Measurements from ENCODE around the gene ABLIM2.

Gene ABLIM2

GRCh38 chr4:8198206-8198905, 39.7 kb upstream of the ABLIM2 start:
- DNase-seq (ENCODE audit: low read depth) = no peak
- no peak for TF ChIP-seq CTCF (IDR thresholded peaks at IDR 0.05; ENCODE audit: insufficient read depth, low read depth, low read length, missing control alignments)
- H3K4me3 ChIP-seq (ENCODE audit: low read depth, low read length) = no peak overlapping the region

GRCh38 chr4:8197521-8197920, 38.9 kb upstream of the ABLIM2 start:
- DNase-seq (ENCODE audit: low read depth) = no peak
- H3K4me3 ChIP-seq (ENCODE audit: low read depth, low read length) = no peak overlapping the region
- TF ChIP-seq CTCF (IDR thresholded peaks at IDR 0.05; ENCODE audit: insufficient read depth, low read depth, low read length, missing control alignments) = no peak

- no peak overlapping the region for H3K4me3 ChIP-seq (ENCODE audit: low read depth, low read length)
- TF ChIP-seq CTCF (IDR thresholded peaks at IDR 0.05; ENCODE audit: insufficient read depth, low read depth, low read length, missing control alignments) = no peak
- DNase-seq (ENCODE audit: low read depth) = no peak
These were observed 37.3 kb upstream of the ABLIM2 start for GRCh38 chr4:8195841-8196458.

GRCh38 chr4:8195431-8195830, 36.8 kb upstream of the ABLIM2 start:
- no peak overlapping the region for H3K4me3 ChIP-seq (ENCODE audit: low read depth, low read length)
- DNase-seq (ENCODE audit: low read depth) = peak; percentile 16
- TF ChIP-seq CTCF (IDR thresholded peaks at IDR 0.05; ENCODE audit: insufficient read depth, low read depth, low read length, missing control alignments) = no peak

GRCh38 chr4:8194306-8195242, 36.0 kb upstream of the ABLIM2 start:
- TF ChIP-seq CTCF (IDR thresholded peaks at IDR 0.05; ENCODE audit: insufficient read depth, low read depth, low read length, missing control alignments) = no peak
- H3K4me3 ChIP-seq (ENCODE audit: low read depth, low read length) = no peak overlapping the region
- DNase-seq (ENCODE audit: low read depth) = no peak

- no peak overlapping the region for H3K4me3 ChIP-seq (ENCODE audit: low read depth, low read length)
- peak; percentile 27 for TF ChIP-seq CTCF (IDR thresholded peaks at IDR 0.05; ENCODE audit: insufficient read depth, low read depth, low read length, missing control alignments)
- peak; percentile 93 for DNase-seq (ENCODE audit: low read depth)
These were observed 34.4 kb upstream of the ABLIM2 start for GRCh38 chr4:8192748-8193738.

Measured in GM12865 (cell line).